Retinal pigment epithelial cell (primary cell): ENCODE measurements around the gene ASIC2.

Source experiments
- DNase-seq: peaks from one replicate; pipeline ENCODE4 v3.0.0-alpha.2; 2010; ENCODE audit warnings: low read depth
- H3K4me3 ChIP-seq: 2 replicates; pipeline ENCODE4 v1.5.1; 2011; ENCODE audit warnings: mild to moderate bottlenecking, low read length, control low read depth, moderate library complexity
- TF ChIP-seq, protein P1 (sequence below): conservative IDR thresholded peaks from 2 replicates; pipeline ENCODE4 v1.5.1; 2011; ENCODE audit warnings: low read depth, low read length, control low read depth, inconsistent platforms

The ASIC2 gene

DNA sequence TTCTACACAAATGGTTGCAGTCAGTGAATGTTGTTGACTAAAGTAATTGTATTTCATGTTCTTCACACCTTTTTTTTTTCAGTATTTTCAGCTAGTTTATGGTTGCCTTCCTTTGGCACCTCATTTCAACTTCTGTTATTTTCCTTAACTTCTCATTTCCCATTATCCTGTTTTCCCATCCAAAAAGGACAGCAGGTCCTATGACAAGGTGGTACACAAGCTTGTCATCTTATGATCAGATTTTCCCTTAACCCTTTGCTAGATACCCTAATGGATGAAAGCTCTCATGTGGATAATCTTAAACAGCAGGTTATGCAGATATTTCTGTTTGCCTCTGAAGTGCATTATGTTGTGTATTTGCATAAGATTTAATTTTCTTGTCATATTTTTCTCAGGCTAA lies 7.1 kb upstream of the ASIC2 start:
- TF ChIP-seq, protein P1, sequence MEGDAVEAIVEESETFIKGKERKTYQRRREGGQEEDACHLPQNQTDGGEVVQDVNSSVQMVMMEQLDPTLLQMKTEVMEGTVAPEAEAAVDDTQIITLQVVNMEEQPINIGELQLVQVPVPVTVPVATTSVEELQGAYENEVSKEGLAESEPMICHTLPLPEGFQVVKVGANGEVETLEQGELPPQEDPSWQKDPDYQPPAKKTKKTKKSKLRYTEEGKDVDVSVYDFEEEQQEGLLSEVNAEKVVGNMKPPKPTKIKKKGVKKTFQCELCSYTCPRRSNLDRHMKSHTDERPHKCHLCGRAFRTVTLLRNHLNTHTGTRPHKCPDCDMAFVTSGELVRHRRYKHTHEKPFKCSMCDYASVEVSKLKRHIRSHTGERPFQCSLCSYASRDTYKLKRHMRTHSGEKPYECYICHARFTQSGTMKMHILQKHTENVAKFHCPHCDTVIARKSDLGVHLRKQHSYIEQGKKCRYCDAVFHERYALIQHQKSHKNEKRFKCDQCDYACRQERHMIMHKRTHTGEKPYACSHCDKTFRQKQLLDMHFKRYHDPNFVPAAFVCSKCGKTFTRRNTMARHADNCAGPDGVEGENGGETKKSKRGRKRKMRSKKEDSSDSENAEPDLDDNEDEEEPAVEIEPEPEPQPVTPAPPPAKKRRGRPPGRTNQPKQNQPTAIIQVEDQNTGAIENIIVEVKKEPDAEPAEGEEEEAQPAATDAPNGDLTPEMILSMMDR, result no peak
- DNase-seq, result no peak
- no peak overlapping the region for H3K4me3 ChIP-seq

DNA sequence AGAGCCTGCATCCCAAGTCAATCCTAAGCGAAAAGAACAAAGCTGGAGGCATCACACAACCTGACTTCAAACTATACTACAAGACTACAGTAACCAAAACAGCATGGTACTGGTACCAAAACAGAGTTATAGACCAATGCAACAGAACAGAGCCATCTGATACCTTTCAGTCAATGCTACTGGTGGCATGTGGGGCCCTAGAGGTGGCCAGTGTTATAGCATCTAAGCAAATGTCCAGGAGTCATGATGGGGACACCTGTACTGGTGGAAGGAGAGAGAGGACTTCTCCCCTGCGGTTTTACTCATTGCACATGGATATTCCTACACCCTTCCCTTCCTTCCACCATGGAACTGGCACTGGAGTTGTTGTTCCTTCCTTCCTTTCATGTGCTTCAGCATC lies 6.0 kb upstream of the ASIC2 start:
- TF ChIP-seq, protein P1, result peak; percentile 8
- no peak overlapping the region for H3K4me3 ChIP-seq
- no peak for DNase-seq

DNA sequence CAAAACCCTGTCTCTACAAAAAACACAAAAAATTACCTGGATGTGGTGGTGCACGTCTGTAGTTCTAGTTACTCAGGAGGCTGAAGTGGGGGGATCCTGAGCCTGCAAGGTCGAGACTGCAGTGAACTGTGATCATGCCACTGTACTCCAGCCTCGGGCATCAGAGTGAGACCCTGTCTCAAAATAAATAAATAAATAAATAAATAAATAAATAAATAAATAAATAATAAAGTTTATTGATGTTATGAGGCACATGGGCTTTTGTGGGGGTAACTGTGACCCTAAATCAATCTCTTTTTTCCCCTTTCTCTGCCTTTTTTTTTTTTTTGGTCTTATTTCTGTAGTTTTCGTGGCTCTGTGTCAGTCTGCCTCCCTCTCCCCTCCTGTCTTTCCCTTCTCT lies 4.5 kb upstream of the ASIC2 start:
- DNase-seq, result no peak
- H3K4me3 ChIP-seq, result no peak overlapping the region
- TF ChIP-seq, protein P1, result no peak

DNA sequence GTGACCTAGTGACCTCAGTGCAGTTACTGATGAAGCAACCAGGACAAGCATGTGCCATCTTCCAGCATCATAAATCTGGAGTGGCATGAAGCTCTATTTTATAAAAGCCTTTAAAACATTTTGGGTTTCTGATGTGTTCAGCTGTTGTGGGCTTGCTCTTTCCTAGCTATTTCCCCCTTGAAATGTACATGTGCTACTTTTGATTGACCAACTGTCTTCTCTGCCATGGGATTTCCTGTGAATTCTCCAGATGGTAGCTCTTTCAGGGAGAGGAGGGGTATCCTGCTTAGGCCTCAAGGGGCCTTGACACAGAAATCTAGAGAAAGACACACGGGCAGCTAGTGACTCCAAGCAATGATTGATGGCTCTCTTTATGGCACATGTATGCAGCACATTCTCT lies 1.9 kb upstream of the ASIC2 start:
- DNase-seq, result no peak
- TF ChIP-seq, protein P1, result no peak
- no peak overlapping the region for H3K4me3 ChIP-seq

DNA sequence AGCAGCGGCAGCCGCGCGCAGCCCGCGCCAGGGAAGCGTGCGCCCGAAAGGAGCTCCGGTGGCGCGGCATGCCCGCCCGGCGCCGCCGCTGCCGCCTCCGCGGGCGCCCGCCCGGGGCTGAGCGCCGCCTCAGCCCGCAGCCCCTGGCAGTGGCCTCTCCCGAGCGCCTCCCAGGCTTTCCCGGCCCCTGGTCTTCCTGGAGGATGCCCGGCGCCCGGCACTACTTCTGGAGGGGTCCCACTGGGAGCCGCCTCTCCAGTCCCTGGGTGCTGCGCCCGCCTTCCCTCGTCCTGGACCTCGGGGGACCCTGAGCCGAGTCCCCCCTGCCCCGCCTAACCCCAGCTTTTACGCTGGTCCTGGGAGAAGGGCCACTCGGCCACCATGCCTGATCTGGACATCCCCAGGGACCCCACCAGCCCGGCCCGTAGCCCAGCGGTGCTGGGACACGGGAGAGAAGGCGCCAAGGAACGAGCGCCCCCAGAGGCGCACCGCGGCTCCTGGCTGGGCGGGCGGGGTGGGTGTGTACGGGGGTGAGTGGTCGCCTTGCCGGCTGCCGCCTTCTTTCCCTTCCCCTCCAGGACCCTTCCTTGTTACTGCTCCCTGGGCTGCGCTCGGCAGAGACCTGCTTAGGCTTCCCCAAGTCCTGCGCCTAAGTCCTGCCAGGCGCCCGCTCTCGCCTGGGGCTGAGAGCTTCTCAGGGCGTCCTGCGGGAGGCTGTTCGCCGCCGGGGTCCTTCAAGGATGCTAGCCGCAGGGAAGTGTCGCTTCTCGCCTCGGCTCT lies 704 bp downstream of the ASIC2 start:
- DNase-seq, result no peak
- peak overlapping the region; percentile 57 for H3K4me3 ChIP-seq
- TF ChIP-seq, protein P1, result peak; percentile 50

DNA sequence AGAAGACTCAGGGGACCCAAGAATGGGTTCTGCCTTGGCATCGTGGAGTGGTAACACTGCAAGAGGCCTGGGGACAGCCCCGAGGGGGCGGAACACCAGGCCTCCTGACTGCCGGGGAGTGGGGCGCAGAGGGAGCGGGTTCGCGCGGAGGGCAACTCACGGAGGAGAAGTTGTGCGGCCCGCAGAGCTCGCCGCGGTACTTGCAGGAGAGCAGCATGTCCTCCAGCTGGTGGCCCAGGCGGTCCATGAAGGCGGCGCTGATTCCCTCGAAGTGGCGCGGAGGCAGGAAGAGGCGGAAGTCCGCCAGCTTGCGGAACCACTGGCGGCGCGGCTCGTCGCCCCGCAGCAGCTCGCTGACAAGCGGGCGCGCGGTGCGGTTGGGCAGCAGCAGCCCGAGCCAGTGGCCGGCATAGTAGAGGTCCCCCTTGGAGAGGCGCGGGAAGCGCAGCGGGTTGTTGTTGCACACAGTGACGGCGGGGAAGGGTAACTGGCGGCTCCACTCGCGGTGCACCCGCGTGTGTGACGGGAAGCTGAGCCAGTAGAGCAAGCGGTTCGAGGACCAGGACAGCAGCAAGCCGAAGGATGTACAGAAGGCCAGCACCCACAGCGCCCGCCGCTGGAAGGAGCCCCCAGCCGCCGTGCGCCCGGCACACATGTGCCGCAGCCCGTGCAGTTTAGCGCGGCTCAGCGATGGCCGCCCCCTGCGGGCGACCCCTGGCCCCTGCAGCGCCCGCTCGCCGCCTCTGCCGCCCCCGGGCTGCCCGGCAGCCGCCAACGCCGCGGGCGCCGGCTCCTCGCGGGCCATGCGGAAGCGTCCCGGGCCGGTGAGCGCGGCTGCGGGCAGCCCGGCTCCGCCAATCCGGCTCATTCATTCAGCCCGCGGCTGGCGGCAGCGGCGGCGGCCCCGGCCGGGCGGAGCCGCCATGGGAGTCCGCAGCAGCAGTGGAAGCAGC lies 1.6 kb downstream of the ASIC2 start:
- TF ChIP-seq, protein P1, result peak; percentile 13
- no peak for DNase-seq
- H3K4me3 ChIP-seq, result peak overlapping the region; percentile 52
